ENCODE results near the gene AMDHD2.
"Not testable (repeated sequence)": the region's sequence is repeated elsewhere in the genome, so short reads cannot be mapped to it uniquely, and the experiment has no call there.

DNA sequence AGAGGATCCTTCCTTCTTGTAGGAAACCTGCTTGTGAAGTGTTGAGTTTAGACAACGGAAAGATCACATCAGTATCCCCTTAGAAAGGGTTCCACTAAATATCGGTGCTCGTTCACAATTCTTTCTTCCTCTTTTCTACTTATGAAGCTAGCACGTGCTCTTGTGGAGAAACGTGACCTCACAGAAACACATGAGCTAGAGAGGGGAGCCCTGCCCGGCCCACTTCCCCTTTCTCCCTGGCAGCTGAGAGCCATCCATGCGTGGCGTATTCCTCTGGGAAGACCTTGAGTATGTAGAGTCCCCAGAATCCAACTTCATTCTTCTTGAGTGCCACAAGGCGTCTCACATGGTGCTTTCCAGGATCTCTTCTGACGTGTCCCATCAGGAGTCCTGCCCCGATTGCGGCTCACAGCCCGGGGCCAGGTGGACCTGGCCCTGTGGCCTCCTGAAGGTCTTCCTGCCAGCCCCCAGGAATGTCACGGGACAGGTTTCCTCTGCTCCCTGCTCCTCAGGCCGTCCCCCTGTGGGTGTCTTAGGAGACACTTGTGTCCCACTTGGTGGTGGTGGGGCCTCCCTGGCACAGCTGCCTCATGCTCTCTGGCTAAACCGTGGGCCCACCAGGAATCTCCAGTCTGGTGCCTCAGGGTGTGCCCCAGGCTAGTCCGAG is 40.1 kb downstream of the AMDHD2 start:
- TF ChIP-seq ATF3 (IDR thresholded peaks at IDR 0.05; ENCODE audit: insufficient read depth, low read depth, low read length); BCL11A (IDR thresholded peaks at IDR 0.05; ENCODE audit: low read depth in 2 of 2, low read length in 2 of 2); SUZ12 (IDR thresholded peaks at IDR 0.05; ENCODE audit: low read length); GABPA (IDR thresholded peaks at IDR 0.05; ENCODE audit: borderline replicate concordance, insufficient read depth, low read length); POLR2A (IDR thresholded peaks at IDR 0.05; ENCODE audit: control extremely low read depth in 1 of 2, low read depth in 2 of 2, low read length in 2 of 2); KDM5A (IDR thresholded peaks at IDR 0.05; ENCODE audit: low read length): not testable (repeated sequence)
- TF ChIP-seq, protein P1, sequence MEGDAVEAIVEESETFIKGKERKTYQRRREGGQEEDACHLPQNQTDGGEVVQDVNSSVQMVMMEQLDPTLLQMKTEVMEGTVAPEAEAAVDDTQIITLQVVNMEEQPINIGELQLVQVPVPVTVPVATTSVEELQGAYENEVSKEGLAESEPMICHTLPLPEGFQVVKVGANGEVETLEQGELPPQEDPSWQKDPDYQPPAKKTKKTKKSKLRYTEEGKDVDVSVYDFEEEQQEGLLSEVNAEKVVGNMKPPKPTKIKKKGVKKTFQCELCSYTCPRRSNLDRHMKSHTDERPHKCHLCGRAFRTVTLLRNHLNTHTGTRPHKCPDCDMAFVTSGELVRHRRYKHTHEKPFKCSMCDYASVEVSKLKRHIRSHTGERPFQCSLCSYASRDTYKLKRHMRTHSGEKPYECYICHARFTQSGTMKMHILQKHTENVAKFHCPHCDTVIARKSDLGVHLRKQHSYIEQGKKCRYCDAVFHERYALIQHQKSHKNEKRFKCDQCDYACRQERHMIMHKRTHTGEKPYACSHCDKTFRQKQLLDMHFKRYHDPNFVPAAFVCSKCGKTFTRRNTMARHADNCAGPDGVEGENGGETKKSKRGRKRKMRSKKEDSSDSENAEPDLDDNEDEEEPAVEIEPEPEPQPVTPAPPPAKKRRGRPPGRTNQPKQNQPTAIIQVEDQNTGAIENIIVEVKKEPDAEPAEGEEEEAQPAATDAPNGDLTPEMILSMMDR (IDR thresholded peaks at IDR 0.05; ENCODE audit: control extremely low read depth in 1 of 3, insufficient read depth in 1 of 3, low read depth in 1 of 3, low read length in 3 of 3), result not testable (repeated sequence)
- TF ChIP-seq, protein P2, sequence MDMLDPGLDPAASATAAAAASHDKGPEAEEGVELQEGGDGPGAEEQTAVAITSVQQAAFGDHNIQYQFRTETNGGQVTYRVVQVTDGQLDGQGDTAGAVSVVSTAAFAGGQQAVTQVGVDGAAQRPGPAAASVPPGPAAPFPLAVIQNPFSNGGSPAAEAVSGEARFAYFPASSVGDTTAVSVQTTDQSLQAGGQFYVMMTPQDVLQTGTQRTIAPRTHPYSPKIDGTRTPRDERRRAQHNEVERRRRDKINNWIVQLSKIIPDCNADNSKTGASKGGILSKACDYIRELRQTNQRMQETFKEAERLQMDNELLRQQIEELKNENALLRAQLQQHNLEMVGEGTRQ (IDR thresholded peaks at IDR 0.05; ENCODE audit: low read length), result not testable (repeated sequence)

All from H1 (cell line).